HuH-7 (cell line): ENCODE data around the gene CCHCR1.
"Not testable (repeated sequence)": the region's sequence is repeated elsewhere in the genome, so short reads cannot be mapped to it uniquely, and the experiment has no call there.

Experiments
- DNase-seq: peaks from one replicate; pipeline ENCODE4 v3.0.0; 2011; ENCODE audit warnings: low spot score

The CCHCR1 gene, protein sequence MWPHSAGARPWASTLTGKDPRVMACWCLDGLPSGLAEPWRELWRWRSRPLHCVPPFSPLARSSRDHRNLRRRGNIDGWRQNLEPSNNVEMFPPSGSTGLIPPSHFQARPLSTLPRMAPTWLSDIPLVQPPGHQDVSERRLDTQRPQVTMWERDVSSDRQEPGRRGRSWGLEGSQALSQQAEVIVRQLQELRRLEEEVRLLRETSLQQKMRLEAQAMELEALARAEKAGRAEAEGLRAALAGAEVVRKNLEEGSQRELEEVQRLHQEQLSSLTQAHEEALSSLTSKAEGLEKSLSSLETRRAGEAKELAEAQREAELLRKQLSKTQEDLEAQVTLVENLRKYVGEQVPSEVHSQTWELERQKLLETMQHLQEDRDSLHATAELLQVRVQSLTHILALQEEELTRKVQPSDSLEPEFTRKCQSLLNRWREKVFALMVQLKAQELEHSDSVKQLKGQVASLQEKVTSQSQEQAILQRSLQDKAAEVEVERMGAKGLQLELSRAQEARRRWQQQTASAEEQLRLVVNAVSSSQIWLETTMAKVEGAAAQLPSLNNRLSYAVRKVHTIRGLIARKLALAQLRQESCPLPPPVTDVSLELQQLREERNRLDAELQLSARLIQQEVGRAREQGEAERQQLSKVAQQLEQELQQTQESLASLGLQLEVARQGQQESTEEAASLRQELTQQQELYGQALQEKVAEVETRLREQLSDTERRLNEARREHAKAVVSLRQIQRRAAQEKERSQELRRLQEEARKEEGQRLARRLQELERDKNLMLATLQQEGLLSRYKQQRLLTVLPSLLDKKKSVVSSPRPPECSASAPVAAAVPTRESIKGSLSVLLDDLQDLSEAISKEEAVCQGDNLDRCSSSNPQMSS

DNA sequence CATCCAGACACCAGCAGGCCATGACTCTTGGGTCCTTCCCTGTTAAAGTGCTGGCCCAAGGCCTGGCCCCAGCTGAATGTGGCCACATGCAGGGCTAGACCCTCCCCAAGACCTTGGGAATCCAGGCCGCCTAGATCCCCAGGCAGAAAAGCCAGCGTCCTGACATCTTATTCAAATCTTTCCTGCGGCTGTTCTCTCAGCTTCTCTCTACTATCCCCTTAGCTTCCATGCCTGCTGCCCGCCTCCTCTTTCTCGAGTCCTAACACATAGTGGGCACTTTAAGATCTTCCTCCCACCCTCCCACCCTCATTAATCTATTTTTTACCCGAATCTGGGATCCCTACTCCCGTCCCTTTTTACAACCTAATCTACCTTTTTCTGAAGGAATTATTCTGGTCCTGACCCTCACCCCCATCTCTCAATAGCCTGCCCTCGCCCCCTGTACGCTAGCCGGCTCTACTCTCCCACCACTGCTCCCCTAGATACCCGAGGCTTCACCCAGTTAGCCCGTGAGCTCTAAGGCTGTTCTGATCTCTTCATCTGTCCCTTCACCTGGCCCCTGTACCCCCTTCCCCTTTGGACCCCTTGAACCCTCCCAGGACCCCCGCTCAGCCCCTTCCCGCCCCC is at the start of gene CCHCR1:
Gene CCHCR1 (minus strand): TSS at position 290 of the 627 bp plus-strand sequence. CDS start 202 bp downstream, at position 88.
- DNase-seq: no peak

GRCh38 chr6:31205638-31206037 is 48.0 kb upstream of the CCHCR1 start:
- no peak for DNase-seq

DNA sequence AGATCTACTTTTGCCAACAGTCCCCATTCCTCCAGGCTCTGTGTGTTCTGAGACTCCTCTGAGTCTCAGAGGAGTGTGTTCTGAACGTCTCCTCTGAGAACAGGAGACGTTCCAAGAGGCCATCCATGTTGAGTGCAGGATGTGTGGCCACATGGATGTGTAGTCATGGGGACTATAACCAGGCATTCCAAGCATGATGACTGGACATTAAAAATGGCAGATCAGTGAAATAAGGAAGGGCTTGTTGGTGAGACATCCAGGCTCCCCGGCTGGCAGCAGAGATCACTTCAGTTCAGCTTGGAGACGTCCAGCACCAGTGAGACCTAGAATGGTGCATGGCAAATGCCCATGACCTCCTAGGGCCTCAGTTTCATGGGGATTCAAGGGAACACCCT is 47.1 kb upstream of the CCHCR1 start:
- no peak for DNase-seq

GRCh38 chr6:31203345-31203979 is 45.9 kb upstream of the CCHCR1 start:
- DNase-seq: no peak

DNA sequence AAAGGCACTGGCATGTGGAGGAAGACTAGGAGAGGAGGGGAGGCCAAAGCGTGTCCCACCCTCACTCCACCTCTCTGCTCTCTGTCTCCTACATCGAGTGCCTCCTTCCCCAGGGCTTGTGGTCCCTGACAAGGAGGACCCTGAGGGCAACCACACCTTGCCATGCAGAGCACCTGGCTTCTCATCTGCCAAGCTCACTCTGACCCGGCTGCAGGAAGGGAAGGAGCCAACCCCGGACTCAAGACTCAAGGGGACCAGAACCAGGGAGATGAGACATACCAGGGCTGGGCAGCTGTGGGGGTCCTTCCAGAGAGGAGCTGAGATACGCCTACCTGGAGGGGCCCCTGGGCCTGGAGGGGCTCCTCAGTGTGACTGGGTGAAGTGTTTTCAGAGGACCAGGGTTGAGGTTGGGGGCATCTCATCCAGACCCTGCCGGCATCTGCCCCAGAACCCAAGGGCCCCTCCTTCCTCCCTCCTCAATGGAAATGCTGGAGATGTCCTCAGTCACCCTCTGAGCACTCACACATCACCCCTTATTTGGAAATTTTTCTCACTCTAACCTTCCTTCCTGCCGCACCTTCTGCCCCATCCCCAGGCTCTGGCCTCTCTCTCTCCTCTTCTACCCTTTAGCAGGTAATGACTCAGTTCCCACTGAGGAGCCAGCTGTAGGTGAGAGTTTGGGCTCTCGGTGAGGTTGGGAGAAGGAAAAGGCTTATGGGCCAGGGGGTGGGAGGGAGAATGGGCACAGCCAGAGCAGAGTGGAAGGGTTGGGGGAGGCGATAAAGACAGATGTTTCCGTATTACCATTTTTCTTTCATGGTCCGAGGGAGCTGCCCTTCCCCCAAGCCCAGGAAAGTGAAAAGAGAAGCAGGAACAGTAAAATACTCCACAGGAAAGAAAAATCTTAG is 44.9 kb upstream of the CCHCR1 start:
- no peak for DNase-seq

GRCh38 chr6:31199105-31199452 is 41.5 kb upstream of the CCHCR1 start:
- not testable (repeated sequence) for DNase-seq

DNA sequence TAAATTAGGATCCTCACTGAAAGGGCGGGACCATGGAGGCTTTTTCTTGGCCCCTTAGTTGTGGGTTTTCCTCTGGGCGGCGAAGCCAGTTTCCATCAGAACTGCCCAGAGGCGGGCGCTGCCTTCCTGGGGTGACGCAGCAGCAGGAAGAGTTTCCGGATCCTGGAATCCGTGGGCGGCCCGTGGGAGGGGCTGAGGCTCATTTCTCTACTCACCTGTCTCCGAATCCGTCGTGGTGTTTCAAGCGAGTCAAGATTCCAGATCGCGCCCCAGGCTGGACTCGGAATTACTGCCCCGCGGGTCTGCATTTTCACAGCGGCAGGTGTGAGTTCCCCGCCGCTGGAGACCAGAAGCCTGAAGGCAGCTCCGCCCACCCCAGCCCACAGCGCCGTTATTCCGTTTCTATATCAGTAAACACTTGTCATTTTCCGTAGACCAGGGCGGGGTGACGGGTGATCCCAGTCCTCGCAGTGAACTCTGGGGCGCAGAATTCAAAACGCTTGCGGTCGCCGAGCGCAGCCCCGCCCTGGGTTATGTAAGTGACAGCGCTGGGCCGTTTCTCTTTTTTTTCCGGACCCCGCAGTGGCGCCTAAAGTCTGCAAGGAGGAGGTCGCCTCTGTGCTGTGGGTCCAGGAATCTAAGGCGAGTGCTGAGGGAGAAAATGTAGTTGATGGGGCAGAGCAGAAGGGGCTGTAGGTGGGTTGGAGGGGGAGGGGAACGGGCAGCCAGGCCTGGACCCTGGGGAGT is 40.1 kb upstream of the CCHCR1 start:
- peak; percentile 34 for DNase-seq

GRCh38 chr6:31196251-31197022 is 38.8 kb upstream of the CCHCR1 start:
- DNase-seq: not testable (repeated sequence)

GRCh38 chr6:31195308-31195979 is 37.8 kb upstream of the CCHCR1 start:
- not testable (repeated sequence) for DNase-seq

DNA sequence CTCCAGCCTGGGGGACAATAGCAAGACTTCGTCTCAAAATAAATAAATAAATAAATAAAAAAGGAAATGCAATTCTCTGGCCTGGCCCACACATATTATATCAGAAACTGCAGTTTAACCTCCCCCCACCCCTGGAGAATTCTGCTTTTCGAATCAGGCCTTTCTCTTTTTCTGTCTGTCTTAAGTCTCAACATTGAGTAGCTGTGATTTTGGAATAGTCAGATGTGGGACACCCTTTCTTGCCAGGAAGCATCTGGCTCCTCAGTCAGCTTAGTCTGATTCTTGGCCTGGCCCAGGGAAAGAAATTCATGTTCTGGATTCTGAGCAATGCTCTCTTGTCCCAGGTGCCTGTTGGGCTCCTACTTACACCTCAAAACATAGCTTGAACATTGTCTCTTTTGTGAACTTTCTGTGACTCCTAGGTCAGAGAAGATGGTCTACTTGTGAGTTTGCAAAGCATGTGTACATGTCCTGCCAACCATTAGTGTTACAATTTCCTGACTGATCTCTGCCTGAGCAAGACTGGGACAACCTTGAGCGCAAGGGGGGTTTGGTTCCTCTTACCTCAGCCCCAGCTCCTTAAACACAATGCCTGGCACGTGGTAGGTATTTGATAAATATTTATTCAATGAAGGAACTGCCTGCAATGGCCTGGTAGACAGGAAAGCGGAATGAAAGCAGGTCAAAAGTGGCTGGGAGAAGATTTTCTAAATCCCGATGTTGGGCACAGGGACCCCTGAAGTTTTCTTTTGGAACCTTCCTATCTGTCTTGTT is 36.6 kb upstream of the CCHCR1 start:
- DNase-seq: no peak

- no peak for DNase-seq
Observed at GRCh38 chr6:31193206-31193605, 35.6 kb upstream of the CCHCR1 start.

DNA sequence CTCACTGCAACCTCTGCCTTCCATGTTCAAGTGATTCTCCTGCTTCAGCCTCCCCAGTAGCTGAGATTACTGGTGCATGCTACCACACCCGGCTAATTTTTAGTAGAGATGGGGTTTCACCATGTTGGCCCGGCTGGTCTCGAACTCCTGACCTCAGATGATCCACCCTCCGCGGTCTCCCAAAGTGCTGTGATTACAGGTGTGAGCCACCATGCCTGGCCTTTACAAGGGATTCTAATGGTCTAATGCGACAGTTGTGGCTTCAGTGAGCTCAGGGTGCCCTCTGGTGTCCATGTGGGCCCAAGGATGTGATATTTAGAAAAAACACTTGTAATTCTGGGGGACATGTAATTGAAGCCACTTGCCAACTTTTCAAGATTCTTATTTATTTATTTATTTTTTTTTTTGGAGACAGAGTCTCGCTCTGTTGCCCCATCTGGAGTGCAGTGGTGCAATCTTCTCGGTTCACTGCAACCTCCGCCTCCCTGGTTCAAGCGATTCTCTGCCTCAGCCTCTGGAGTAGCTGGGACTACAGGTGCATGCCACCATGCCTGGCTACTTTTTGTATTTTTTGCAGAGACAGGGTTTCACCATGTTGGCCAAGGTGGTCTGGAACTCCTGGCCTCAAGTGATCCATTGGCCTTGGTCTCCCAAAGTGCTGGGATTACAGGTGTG is 35.0 kb upstream of the CCHCR1 start:
- peak; percentile 36 for DNase-seq

DNA sequence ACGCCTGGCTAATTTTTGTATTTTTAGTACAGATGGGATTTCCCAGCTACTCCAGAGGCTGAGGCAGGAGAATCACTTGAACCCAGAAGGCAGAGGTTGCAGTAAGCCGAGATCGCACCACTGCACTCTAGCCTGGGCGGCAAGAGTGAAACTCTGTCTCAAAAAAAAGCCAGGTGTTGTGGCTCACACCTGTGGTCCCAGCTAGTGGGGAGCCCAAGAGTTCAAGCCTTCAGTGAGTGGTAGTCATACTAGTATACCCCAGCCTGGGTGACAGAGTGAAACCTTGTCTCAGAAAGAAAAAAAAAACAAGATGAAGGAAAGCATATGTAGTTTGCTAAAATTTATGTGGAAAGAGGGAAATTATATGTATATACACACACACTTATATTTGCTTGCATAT is 32.9 kb upstream of the CCHCR1 start:
- no peak for DNase-seq

DNA sequence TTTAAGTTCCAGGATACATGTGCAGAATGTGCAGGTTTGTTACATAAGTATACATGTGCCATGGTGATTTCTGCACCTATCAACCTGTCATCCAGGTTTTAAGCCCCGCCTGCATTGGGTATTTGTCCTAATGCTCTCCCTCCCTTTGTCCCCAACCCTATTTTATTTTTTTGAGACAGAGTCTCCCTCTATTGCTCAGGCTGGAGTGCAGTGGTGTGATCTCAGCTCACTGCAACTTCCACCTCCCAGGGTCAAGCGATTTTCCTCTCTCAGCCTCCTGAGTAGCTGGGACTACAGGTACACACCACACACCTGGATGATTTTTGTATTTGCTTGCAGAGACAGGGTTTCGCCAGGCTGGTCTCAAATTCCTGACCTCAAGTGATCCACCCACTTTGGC is 31.6 kb upstream of the CCHCR1 start:
- not testable (repeated sequence) for DNase-seq

GRCh38 chr6:31187780-31188194 is 30.2 kb upstream of the CCHCR1 start:
- no peak for DNase-seq

GRCh38 chr6:31186052-31186734 is 28.6 kb upstream of the CCHCR1 start:
- DNase-seq: no peak

- not testable (repeated sequence) for DNase-seq
Observed at GRCh38 chr6:31185695-31186051, 28.1 kb upstream of the CCHCR1 start.
